T-helper 2 cell treated with Interferon-gamma antibody and Interleukin-4, amounts not matched to agents 100 ng/mL and 5 ng/mL, for 36 hours (primary cell): ENCODE data around the gene IGF1R. TPM values are rescaled to one million over a fixed set of nuclear protein-coding genes. Genes with fewer than 3 reads are reported as not detected.

ENCODE experiments used
- intact Hi-C: fragments of 100-400 bp; cut with micrococcal nuclease; formaldehyde crosslinking; loops from one replicate; pipeline ENCODE4 v1.15.1; 2023
- total RNA-seq: library from RNA; stranded (reverse); gene quantifications from 2 replicates; pipeline ENCODE4 v1.2.3, GENCODE V29; 2022

IGF1R gene
- total RNA-seq, 1 donor from 2014 or later = 21.3 TPM

- intact Hi-C loops = loop anchor here (5.0 kb wide), 1 partner anchor 408 kb away; no protein-coding TSS in a partner anchor
Measured at GRCh38 chr15:98669638-98670037, 21.3 kb downstream of the IGF1R start.

GRCh38 chr15:98671060-98672008 lies 23.0 kb downstream of the IGF1R start:
- intact Hi-C loops = no loop called here

GRCh38 chr15:98673133-98673532 lies 24.8 kb downstream of the IGF1R start:
- intact Hi-C loops = no loop called here

DNA sequence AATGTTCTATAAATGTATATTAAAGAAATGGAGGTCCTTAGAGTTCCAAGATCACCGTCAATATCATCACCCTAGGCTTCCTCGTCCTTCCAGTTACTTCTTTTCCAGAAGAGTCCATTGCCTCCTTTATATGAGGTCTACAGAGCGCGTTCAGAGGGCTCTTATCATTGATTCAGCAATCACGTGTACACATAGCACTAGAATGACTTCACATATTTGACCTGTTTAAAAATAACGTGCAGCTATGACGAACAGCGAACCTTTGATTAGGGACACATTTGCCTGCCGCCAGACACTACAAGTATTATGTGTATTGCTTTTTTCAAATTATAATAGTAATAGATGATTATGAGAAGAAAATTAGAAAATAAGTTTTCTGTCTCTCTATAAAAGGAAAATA lies 26.0 kb downstream of the IGF1R start:
- intact Hi-C loops = no loop called here

GRCh38 chr15:98676586-98677270 lies 28.4 kb downstream of the IGF1R start:
- intact Hi-C loops = no loop called here

DNA sequence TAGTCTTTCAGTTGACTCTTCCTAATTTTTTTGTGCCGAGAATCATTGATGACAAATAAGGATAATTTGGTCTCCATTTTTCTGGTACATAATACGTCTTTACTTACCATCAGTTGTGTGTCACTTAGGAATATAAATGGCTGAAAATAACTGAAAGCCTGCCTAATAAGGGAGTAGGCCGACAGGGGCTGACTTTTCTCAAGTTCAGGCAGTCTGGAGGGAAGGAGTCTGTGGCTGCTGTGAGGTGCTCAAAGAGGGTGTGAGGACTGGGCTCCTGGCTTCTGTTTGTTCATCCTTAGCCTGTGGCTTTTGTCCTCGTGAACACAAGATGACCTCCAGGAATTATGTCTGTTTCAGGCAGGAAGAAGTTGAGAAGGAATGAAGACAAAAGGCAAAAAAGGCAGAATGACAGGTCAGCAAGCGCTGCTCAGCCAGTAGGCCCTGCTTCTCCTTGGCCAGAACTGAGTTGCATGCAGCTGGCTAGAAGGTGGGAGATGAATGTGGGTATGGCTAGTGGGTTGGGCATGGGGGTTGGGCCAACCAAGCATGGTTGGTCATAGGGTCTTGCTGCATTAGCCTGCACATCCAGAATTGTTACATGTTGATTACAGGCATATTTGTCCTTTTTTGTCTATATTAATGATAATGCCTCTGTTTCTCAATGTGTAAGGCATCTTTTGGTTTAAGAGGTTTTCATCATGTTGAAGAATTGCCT lies 29.2 kb downstream of the IGF1R start:
- intact Hi-C loops = no loop called here

DNA sequence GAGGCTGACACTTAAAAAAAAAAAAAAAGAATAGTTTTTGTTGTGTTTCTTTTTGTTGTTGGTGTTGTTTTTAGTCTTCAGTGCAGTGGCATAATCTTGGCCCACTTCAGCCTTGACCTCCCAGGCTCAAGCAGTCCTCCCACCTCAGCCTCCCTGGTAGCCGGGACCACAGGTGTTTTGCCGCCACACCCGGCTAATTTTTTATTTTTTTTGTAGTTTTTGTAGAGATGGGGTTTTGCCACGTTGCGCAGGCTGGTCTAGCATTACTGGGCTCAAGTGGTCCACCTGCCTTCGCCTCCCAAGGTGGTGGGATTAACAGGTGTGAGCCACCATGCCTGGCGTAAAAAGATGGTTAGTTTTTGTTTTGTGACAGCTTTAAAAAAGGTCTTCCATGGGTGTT lies 30.1 kb downstream of the IGF1R start:
- intact Hi-C loops = no loop called here

DNA sequence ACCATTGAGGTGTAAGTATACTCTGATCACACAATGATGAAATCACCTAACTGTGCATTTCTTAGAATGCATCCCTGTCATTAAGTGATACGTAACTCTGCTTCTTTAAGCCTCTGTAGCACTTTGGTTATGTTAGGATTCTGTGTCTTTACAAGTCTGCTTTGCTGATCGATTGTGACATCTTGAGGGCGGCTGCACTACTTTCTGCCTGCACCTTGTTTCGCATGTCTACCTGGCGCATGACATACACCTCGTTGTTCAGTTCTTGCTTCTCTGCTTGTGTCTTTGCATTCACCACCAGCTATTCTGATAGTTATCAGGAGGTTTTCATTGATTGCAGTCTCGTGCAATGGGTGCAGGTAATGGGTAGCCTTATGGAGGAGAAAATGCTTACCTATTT lies 32.7 kb downstream of the IGF1R start:
- intact Hi-C loops = no loop called here

GRCh38 chr15:98682992-98683701 lies 34.8 kb downstream of the IGF1R start:
- intact Hi-C loops = no loop called here

- intact Hi-C loops = no loop called here
Measured at GRCh38 chr15:98683831-98684230, 35.5 kb downstream of the IGF1R start.

DNA sequence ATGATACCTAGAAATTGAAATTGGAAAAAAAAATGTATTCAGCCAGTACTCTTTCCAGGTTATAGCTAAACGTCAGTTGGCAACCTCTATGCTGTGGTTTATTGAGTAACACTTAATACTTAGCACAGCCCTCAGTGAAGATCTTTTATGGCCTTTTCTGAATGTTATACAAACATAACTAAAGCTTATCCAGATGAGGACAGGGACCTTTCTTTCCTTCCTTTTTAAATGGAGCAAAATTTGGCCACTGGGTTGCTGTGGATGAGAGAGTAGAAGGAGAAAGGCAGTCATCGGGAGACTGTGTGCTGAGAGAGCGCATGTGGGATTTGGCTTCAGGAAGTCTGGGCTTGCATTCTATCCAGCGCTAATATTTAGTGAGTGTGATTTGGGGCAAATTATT lies 36.1 kb downstream of the IGF1R start:
- intact Hi-C loops = no loop called here

DNA sequence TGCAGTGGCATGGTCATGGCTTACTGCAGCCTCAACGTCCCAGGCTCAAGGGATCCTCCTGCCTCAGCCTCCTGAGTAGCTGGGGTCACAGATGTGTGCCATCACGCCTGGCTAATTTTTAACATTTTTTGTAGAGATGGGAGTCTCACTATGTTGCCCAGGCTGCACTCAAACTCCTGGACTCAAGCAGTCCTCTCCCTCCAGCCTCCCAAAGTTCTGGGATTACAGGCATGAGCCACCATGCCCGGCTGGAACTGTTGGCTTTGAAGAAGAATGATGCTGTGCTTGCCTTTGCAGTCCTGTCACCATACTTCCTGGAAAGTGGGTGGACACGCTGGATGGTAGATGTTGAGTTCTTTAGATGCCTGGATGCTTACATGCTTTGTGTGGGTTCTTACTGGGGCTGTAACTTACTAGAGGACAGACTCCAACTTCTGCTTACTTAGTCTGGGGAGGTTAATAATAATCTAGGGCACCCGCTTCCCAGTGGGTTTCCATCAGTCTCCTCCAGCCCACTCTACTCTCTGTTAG lies 36.7 kb downstream of the IGF1R start:
- intact Hi-C loops = no loop called here

DNA sequence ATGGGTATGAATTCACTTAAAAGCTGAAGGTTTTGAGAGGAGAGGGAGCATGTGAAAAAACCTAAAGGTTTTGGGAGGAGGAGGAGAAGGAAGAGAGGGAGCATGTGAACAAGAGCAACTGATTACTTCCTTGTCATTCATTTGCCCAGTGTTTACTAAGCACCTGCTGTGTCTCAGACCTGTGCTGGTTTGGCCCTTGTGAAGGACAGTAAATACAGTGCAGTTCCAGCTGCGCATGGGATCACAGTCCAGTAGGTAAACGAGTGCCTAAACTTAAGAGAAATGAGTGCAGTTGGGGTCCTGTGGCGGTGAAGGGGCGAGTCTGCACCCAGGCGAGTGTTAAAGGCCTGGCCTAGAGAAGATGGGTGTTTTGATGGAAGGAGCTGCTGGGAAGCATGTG lies 38.6 kb downstream of the IGF1R start:
- intact Hi-C loops = no loop called here

GRCh38 chr15:98689431-98689861 lies 41.1 kb downstream of the IGF1R start:
- intact Hi-C loops = no loop called here

- intact Hi-C loops = no loop called here
Measured at GRCh38 chr15:98690272-98690950, 42.1 kb downstream of the IGF1R start.

DNA sequence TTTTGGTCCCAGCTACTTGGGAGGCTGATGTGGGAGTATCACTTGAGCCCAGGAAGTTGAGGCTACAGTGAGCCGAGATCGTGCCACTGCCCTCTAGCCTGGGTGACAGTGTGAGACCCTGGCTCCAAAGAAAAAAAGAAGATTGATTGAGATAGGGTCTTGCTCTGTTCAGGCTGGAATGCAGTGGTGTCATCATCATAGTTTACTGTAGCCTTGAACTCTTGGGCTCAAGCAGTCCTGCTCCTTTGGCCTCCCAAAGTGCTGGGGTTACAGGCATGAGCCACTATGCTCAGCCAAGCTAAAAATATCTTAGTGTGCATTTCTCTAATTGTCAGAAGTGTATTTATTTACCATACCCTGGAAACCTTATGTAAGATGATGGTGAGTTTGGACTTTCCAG lies 43.9 kb downstream of the IGF1R start:
- intact Hi-C loops = no loop called here

DNA sequence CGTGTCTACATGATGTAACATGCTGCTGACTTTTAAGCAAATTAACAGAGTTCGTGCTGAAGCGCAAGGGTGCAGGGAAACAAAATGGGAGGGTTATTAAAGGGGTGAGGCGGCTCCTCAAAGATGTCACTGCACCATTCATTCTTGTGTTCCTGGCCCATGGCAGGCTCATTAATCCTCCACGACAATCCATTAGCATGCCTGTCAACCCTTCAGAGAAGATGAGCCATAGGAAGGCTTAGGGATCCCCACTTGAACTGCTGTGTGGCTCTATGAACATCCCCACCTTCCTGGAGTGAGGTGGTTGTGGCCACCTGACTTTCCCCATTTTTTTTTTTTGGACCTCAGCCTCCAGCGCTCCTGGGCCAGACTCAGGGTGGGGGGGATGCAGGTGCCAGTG lies 45.8 kb downstream of the IGF1R start:
- intact Hi-C loops = no loop called here

- intact Hi-C loops = no loop called here
Measured at GRCh38 chr15:98698792-98699191, 50.5 kb downstream of the IGF1R start.

GRCh38 chr15:98699591-98700424 lies 51.5 kb downstream of the IGF1R start:
- intact Hi-C loops = no loop called here
